Psoas muscle (tissue), 8 donors: ENCODE measurements around the gene ARHGAP24. TPM values are rescaled to one million over a fixed set of nuclear protein-coding genes. Genes with fewer than 3 reads are reported as not detected.

ENCODE experiments used
- ATAC-seq, 4 donors: fragments of 200-7000 bp; cut with Tn5 transposase; one replicate each; pipeline ENCODE4 v1.9.1; 2020; ENCODE audit warnings: moderate library complexity in 3 of 4, mild to moderate bottlenecking in 2 of 4
- DNase-seq, 2 donors: peaks; one replicate each; pipeline ENCODE4 v3.0.0-alpha.2; 2020
- H3K27ac ChIP-seq: fragments of 200-600 bp; one replicate; pipeline ENCODE4 v1.8.0; 2022
- H3K27me3 ChIP-seq, 3 donors: fragments of 200-600 bp in 1 of 3; one replicate each; pipeline versions ENCODE4 v1.6.1 to v1.8.0; 2013 to 2022; ENCODE audit warnings: low read length in 2 of 3, mild to moderate bottlenecking in 2 of 3, moderate library complexity in 1 of 3; ENCODE audit not compliant: insufficient read depth in 3 of 3
- H3K36me3 ChIP-seq, 2 donors: fragments of 200-600 bp in 1 of 2; one replicate each; pipeline versions ENCODE4 v1.6.1 to v1.8.0; 2013 to 2022; ENCODE audit warnings: low read depth in 1 of 2, mild to moderate bottlenecking in 1 of 2, moderate library complexity in 1 of 2; ENCODE audit not compliant: insufficient read depth in 1 of 2
- H3K4me1 ChIP-seq: fragments of 200-600 bp; one replicate; pipeline ENCODE4 v1.8.0; 2022
- H3K4me3 ChIP-seq: fragments of 200-600 bp; one replicate; pipeline ENCODE4 v1.8.0; 2022; ENCODE audit warnings: mild to moderate bottlenecking
- H3K9me3 ChIP-seq: fragments of 200-600 bp; one replicate; pipeline ENCODE4 v1.8.0; 2022
- CTCF ChIP-seq: fragments of 200-600 bp; IDR thresholded peaks from one replicate; pipeline ENCODE4 v1.8.0; 2022; ENCODE audit warnings: antibody characterized with exemption
- WGBS, 3 donors: extraction: QIAGEN DNeasy Blood & Tissue Kit; methylation state at CpG; one replicate each; pipeline versions ENCODE4 v1.1.6 to v1.1.7; 2013; 5-methylcytosine and 5-hydroxymethylcytosine counted together
- intact Hi-C, 2 donors: fragments of 100-400 bp; cut with DNase I; formaldehyde crosslinking; loops; one replicate each; pipeline versions ENCODE4 v1.11.0 to v1.14.2; 2022
- polyA plus RNA-seq, 3 donors: library from polyadenylated mRNA; stranded (reverse); fragments of 200-250 nt; gene quantifications; one replicate each; pipeline ENCODE4 v1.2.3, GENCODE V29; 2013
- total RNA-seq, 4 donors: library from RNA; stranded (reverse); fragmentation: NEBNext Ultra II Directional in 2 of 4; extraction: Animal tissue kit (Norgen Biotek cat#: 25700) in 2 of 4; gene quantifications; one replicate each; pipeline versions ENCODE4 v1.2.1 to v1.2.4, GENCODE V29; 2021 to 2023
- donor health status: healthy with polysubstance abuse.
- donor health status: DM: no; HTN: no; CAD: no; lungs with moderate emphysema.
- donor health status: Bipolar disorder and iron deficiency.
- donor health status: healthy.
- donor health status: DM: yes; HTN: yes; CAD: no.
- donor health status: DM: no; HTN: no; CAD: no.
- donor health status: DM: no; HTN: no; CAD: no.
- donor health status: DM: yes; HTN: yes; CAD: no.

Gene ARHGAP24
- total and polyA plus RNA-seq, 7 donors = 2.3 to 25.7 (median 4.6) TPM

GRCh38 chr4:85587952-85588351 lies 113.0 kb downstream of the ARHGAP24 start:
- 53 to 85% (median 58%) methylated on average over 1 of the region's 1 CpG for WGBS, 3 donors
- H3K4me3 ChIP-seq = no peak overlapping the region
- H3K4me1 ChIP-seq = no peaks in the 10 kb centered on the region
- DNase-seq = no peak
- TF ChIP-seq CTCF = no peak
- H3K36me3 ChIP-seq = no peaks in the 10 kb centered on the region
- no peaks in the 10 kb centered on the region for H3K27me3 ChIP-seq
- intact Hi-C loops = no loop called here
- no peak overlapping the region for H3K27ac ChIP-seq
- ATAC-seq = no peak
- no peaks in the 10 kb centered on the region for H3K9me3 ChIP-seq

GRCh38 chr4:85591406-85592098 lies 116.6 kb downstream of the ARHGAP24 start:
- WGBS, 3 donors = 34 to 51% (median 37%) methylated on average over 3 of the region's 3 CpGs
- H3K4me1 ChIP-seq = no peaks in the 10 kb centered on the region
- no peaks in the 10 kb centered on the region for H3K9me3 ChIP-seq
- no peaks in the 10 kb centered on the region for H3K36me3 ChIP-seq
- no peak overlapping the region for H3K4me3 ChIP-seq
- ATAC-seq (no peak), DNase-seq (no peak)
- no peak for TF ChIP-seq CTCF
- intact Hi-C loops = no loop called here
- no peaks in the 10 kb centered on the region for H3K27me3 ChIP-seq
- no peak overlapping the region for H3K27ac ChIP-seq

- no peaks in the 10 kb centered on the region for H3K4me1 ChIP-seq
- ATAC-seq (no peak), DNase-seq (no peak)
- 62 to 72% (median 67%) methylated on average over 6 of the region's 6 CpGs for WGBS, 3 donors
- H3K27ac ChIP-seq = no peak overlapping the region
- H3K9me3 ChIP-seq = no peaks in the 10 kb centered on the region
- no peak overlapping the region for H3K4me3 ChIP-seq
- no peaks in the 10 kb centered on the region for H3K36me3 ChIP-seq
- no peak for TF ChIP-seq CTCF
- H3K27me3 ChIP-seq = no peaks in the 10 kb centered on the region
- intact Hi-C loops = no loop called here
Measured at GRCh38 chr4:85595098-85595775, 120.3 kb downstream of the ARHGAP24 start.

GRCh38 chr4:85595796-85596559 lies 121.0 kb downstream of the ARHGAP24 start:
- no peak for TF ChIP-seq CTCF

More at GRCh38 chr4:85595796-85596559, 121.0 kb downstream of the ARHGAP24 start:
- intact Hi-C loops = no loop called here
- WGBS, 3 donors = 53 to 62% (median 61%) methylated on average over 1 of the region's 1 CpG
- H3K27ac ChIP-seq = no peak overlapping the region
- no peaks in the 10 kb centered on the region for H3K9me3 ChIP-seq
- no peaks in the 10 kb centered on the region for H3K27me3 ChIP-seq
- H3K4me1 ChIP-seq = no peaks in the 10 kb centered on the region
- ATAC-seq (no peak), DNase-seq (no peak)
- H3K36me3 ChIP-seq = no peaks in the 10 kb centered on the region
- H3K4me3 ChIP-seq = no peak overlapping the region
